Keratinocyte (primary cell): ENCODE data around the gene NDUFV1. TPM values are rescaled to one million over a fixed set of nuclear protein-coding genes. Genes with fewer than 3 reads are reported as not detected.
A peak's percentile ranks its signal among the peaks of the same experiment; 100 is the strongest.

Experiments used
- DNase-seq: peaks from one replicate; pipeline ENCODE4 v3.0.0-alpha.2; 2011; ENCODE audit warnings: low read depth, missing footprints, low spot score
- FAIRE-seq: peaks from 2 replicates; lab custom pipeline; 2011; peaks lifted over from hg19 to GRCh38; lab: Jason Lieb, UNC
- H2AFZ ChIP-seq: 2 replicates; pipeline ENCODE4 v1.6.0; 2012; ENCODE audit warnings: low read length, control low read depth, inconsistent platforms; ENCODE audit not compliant: control insufficient read depth
- H3K27ac ChIP-seq: 2 replicates; pipeline ENCODE4 v1.5.1; 2011; ENCODE audit warnings: low read length; ENCODE audit not compliant: control insufficient read depth, insufficient read depth
- H3K27me3 ChIP-seq: 3 replicates; pipeline ENCODE4 v1.6.0; 2011; ENCODE audit warnings: low read length; ENCODE audit not compliant: control insufficient read depth, insufficient read depth; ENCODE audit errors: extremely low read depth
- H3K36me3 ChIP-seq, 2 experiments: 2 replicates in 1 of 2; 3 replicates in 1 of 2; pipeline ENCODE4 v1.5.1; 2011; ENCODE audit warnings: low read length in 2 of 2, mild to moderate bottlenecking in 1 of 2; ENCODE audit not compliant: control insufficient read depth in 2 of 2, insufficient read depth in 2 of 2; ENCODE audit errors: extremely low read depth in 1 of 2
- H3K4me1 ChIP-seq: 3 replicates; pipeline ENCODE4 v1.5.1; 2011; ENCODE audit warnings: low read length; ENCODE audit not compliant: control insufficient read depth, insufficient read depth; ENCODE audit errors: extremely low read depth
- H3K4me2 ChIP-seq: 3 replicates; pipeline ENCODE4 v1.6.0; 2011; ENCODE audit warnings: low read depth, low read length; ENCODE audit not compliant: control insufficient read depth, insufficient read depth; ENCODE audit errors: extremely low read depth
- H3K4me3 ChIP-seq, 3 experiments: fragments of 200-600 bp in 1 of 3; sonication (generic) in 1 of 3; 2 replicates in 2 of 3; 3 replicates in 1 of 3; pipeline ENCODE4 v1.5.1; 2011 to 2016; ENCODE audit warnings: low read length in 3 of 3, mild to moderate bottlenecking in 3 of 3, control low read depth in 2 of 3, inconsistent platforms in 1 of 3, low read depth in 1 of 3, mixed read lengths in 1 of 3, mixed run types in 1 of 3, moderate library complexity in 1 of 3; ENCODE audit not compliant: control insufficient read depth in 2 of 3, insufficient read depth in 2 of 3; ENCODE audit errors: extremely low read depth in 1 of 3
- H3K79me2 ChIP-seq: 2 replicates; pipeline ENCODE4 v1.6.0; 2012; ENCODE audit warnings: low read length; ENCODE audit not compliant: control insufficient read depth, insufficient read depth
- H3K9ac ChIP-seq: 3 replicates; pipeline ENCODE4 v1.6.0; 2011; ENCODE audit warnings: low read length; ENCODE audit not compliant: control insufficient read depth, insufficient read depth; ENCODE audit errors: extremely low read depth
- H3K9me1 ChIP-seq: 3 replicates; pipeline ENCODE4 v1.6.0; 2011; ENCODE audit warnings: low read length; ENCODE audit not compliant: control insufficient read depth, insufficient read depth; ENCODE audit errors: extremely low read depth
- H3K9me3 ChIP-seq: 2 replicates; pipeline ENCODE4 v1.5.1; 2012; ENCODE audit warnings: low read depth, low read length; ENCODE audit not compliant: control insufficient read depth
- H4K20me1 ChIP-seq: 3 replicates; pipeline ENCODE4 v1.6.0; 2011; ENCODE audit warnings: low read length; ENCODE audit not compliant: control insufficient read depth, insufficient read depth; ENCODE audit errors: extremely low read depth
- EZH2 ChIP-seq: IDR thresholded peaks from one replicate; pipeline ENCODE4 v1.6.1; 2012; ENCODE audit warnings: inconsistent platforms, mild to moderate bottlenecking, low read length, moderate library complexity
- dilution Hi-C: fragments of 300-500 bp; cut with MboI; formaldehyde crosslinking; loops from one replicate; pipeline ENCODE4 v1.7.0; 2020; ENCODE audit warnings: low sequenced_read_pairs; ENCODE audit not compliant: extremely low pct_ligation_motif_present
- polyA plus RNA-seq, 5 experiments: library from polyadenylated mRNA; depleted of rRNA in 3 of 5; stranded (reverse) in 3 of 5; stranded (forward) in 1 of 5; unstranded in 1 of 5; fragments of >200 nt; gene quantifications; 1 replicate in 1 of 5; 2 replicates in 3 of 5; 3 replicates in 1 of 5; pipeline versions ENCODE4 v1.2.1 to v1.2.3, GENCODE V29; 2011 to 2012; ENCODE audit warnings: missing spikeins in 2 of 5, low read depth in 1 of 5, low replicate concordance in 1 of 5
- TF ChIP-seq, protein P1 (sequence below), 3 experiments: IDR thresholded peaks in 1 of 3; conservative IDR thresholded peaks in 1 of 3; optimal IDR thresholded peaks in 1 of 3; 2 replicates in 2 of 3; 3 replicates in 1 of 3; pipeline versions ENCODE3 to v1.5.1; 2011; ENCODE audit warnings: low read length in 3 of 3, mild to moderate bottlenecking in 3 of 3, moderate library complexity in 2 of 3, control low read depth in 1 of 3, inconsistent platforms in 1 of 3; ENCODE audit not compliant: insufficient read depth in 2 of 3; ENCODE audit errors: extremely low read depth in 1 of 3

The NDUFV1 gene
- polyA plus RNA-seq, 1 donor (not counting 4 experiments of a cell fraction or from before 2014, with no cell fraction given) = 102 TPM

DNA sequence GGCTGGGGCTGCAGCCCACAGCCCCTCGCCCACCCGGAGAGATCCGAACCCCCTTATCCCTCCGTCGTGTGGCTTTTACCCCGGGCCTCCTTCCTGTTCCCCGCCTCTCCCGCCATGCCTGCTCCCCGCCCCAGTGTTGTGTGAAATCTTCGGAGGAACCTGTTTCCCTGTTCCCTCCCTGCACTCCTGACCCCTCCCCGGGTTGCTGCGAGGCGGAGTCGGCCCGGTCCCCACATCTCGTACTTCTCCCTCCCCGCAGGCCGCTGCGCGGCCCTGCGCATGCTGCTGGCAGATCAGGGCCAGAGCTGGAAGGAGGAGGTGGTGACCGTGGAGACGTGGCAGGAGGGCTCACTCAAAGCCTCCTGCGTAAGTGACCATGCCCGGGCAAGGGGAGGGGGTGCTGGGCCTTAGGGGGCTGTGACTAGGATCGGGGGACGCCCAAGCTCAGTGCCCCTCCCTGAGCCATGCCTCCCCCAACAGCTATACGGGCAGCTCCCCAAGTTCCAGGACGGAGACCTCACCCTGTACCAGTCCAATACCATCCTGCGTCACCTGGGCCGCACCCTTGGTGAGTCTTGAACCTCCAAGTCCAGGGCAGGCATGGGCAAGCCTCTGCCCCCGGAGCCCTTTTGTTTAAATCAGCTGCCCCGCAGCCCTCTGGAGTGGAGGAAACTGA, 22.4 kb upstream of the NDUFV1 start:
- H3K27me3 ChIP-seq = no peaks in the 10 kb centered on the region
- peak; percentile 59 for DNase-seq
- H2AFZ ChIP-seq = peak overlapping the region; percentile 5
- peaks cover 24% of the 10 kb centered on the region for H3K79me2 ChIP-seq
- no peak for TF ChIP-seq EZH2
- TF ChIP-seq, protein P1, sequence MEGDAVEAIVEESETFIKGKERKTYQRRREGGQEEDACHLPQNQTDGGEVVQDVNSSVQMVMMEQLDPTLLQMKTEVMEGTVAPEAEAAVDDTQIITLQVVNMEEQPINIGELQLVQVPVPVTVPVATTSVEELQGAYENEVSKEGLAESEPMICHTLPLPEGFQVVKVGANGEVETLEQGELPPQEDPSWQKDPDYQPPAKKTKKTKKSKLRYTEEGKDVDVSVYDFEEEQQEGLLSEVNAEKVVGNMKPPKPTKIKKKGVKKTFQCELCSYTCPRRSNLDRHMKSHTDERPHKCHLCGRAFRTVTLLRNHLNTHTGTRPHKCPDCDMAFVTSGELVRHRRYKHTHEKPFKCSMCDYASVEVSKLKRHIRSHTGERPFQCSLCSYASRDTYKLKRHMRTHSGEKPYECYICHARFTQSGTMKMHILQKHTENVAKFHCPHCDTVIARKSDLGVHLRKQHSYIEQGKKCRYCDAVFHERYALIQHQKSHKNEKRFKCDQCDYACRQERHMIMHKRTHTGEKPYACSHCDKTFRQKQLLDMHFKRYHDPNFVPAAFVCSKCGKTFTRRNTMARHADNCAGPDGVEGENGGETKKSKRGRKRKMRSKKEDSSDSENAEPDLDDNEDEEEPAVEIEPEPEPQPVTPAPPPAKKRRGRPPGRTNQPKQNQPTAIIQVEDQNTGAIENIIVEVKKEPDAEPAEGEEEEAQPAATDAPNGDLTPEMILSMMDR (optimal IDR thresholded peaks at IDR 0.05 in 1 of 3, IDR thresholded peaks at IDR 0.05 in 1 of 3, conservative IDR thresholded peaks at IDR 0.05 in 1 of 3; ENCODE audit: extremely low read depth in 1 of 3, insufficient read depth in 2 of 3, low read length in 3 of 3) = no peak
- H3K9me1 ChIP-seq = peaks cover 3% of the 10 kb centered on the region
- FAIRE-seq = no peak
- H3K36me3 ChIP-seq = peaks cover 20 to 30% of the 10 kb centered on the region in 2 experiments
- peak overlapping the region; percentile 94 for H3K27ac ChIP-seq
- H4K20me1 ChIP-seq = peaks cover 23% of the 10 kb centered on the region
- no peaks in the 10 kb centered on the region for H3K9me3 ChIP-seq
- dilution Hi-C loops = no loop called here
- peaks cover 35% of the 10 kb centered on the region for H3K4me1 ChIP-seq
- peak overlapping the region; percentile 97 for H3K9ac ChIP-seq
- peak overlapping the region; percentile 89 for H3K4me2 ChIP-seq
- peak overlapping the region; percentile 84 to 89 (median 86) for H3K4me3 ChIP-seq

DNA sequence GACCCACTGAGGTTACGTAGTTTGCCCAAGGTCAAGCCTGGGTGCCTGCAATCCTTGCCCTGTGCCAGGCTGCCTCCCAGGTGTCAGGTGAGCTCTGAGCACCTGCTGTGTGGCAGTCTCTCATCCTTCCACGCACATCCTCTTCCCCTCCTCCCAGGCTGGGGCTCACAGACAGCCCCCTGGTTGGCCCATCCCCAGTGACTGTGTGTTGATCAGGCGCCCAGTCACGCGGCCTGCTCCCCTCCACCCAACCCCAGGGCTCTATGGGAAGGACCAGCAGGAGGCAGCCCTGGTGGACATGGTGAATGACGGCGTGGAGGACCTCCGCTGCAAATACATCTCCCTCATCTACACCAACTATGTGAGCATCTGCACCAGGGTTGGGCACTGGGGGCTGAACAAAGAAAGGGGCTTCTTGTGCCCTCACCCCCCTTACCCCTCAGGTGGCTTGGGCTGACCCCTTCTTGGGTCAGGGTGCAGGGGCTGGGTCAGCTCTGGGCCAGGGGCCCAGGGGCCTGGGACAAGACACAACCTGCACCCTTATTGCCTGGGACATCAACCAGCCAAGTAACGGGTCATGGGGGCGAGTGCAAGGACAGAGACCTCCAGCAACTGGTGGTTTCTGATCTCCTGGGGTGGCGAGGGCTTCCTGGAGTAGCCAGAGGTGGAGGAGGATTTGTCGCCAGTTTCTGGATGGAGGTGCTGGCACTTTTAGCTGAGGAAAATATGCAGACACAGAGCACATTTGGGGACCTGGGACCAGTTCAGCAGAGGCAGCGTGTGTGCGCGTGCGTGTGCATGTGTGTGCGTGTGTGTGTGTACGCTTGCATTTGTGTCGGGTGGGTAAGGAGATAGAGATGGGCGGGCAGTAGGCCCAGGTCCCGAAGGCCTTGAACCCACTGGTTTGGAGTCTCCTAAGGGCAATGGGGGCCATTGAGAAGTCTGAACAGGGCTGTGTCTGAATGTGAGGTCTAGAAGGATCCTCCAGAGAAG, 21.6 kb upstream of the NDUFV1 start:
- H3K27me3 ChIP-seq = no peaks in the 10 kb centered on the region
- FAIRE-seq (no peak), DNase-seq (no peak)
- H3K79me2 ChIP-seq = peaks cover 24% of the 10 kb centered on the region
- H3K36me3 ChIP-seq = peaks cover 20 to 30% of the 10 kb centered on the region in 2 experiments
- no peak overlapping the region for H2AFZ ChIP-seq
- H3K9me1 ChIP-seq = peaks cover 3% of the 10 kb centered on the region
- dilution Hi-C loops = no loop called here
- H3K4me2 ChIP-seq = peak overlapping the region; percentile 89
- peaks cover 23% of the 10 kb centered on the region for H4K20me1 ChIP-seq
- peak overlapping the region; percentile 84 to 89 (median 86) for H3K4me3 ChIP-seq
- H3K4me1 ChIP-seq = peaks cover 35% of the 10 kb centered on the region
- TF ChIP-seq, protein P1 (optimal IDR thresholded peaks at IDR 0.05 in 1 of 3, IDR thresholded peaks at IDR 0.05 in 1 of 3, conservative IDR thresholded peaks at IDR 0.05 in 1 of 3; ENCODE audit: extremely low read depth in 1 of 3, insufficient read depth in 2 of 3, low read length in 3 of 3) = peak in 1 of 3 experiments; percentile 14
- no peak for TF ChIP-seq EZH2
- H3K9me3 ChIP-seq = no peaks in the 10 kb centered on the region
- H3K9ac ChIP-seq = peak overlapping the region; percentile 97
- peak overlapping the region; percentile 94 for H3K27ac ChIP-seq
